ENCODE measurements around the gene PLCH2.

The PLCH2 gene

DNA sequence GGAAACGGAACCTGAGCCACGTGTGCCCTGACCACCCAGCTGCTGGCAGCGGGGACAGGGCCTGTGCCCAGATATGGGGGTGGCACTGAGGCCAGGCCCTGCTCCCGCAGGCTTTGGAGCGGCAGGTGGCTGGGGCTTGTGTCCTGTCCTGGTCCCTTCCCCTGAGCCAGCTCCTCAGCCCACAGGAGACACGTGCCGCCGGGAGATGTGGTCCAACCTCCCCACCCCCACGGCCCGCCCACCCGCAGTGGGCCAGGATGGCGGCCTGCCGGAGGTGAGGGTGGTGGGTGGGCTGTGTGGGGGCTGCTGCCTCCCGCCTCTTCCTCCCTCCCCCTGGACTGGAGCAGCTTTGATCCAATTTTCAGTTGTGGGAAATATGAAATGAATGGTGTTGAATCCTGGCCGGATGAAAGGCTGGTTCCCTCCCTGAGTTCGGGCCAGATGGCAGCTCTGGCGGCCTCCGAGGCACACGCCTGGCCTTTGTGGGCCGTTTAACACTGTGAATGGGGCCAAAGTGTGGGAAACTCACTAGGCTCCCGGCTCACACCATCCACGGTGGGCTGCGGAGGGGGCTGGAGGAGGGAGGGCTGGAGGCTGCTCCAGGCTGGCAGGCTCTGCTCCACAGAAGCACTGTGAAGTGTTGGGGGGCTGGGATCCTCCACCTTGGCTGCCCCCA lies 56.5 kb downstream of the PLCH2 start:
- no peak for DNase-seq

DNA sequence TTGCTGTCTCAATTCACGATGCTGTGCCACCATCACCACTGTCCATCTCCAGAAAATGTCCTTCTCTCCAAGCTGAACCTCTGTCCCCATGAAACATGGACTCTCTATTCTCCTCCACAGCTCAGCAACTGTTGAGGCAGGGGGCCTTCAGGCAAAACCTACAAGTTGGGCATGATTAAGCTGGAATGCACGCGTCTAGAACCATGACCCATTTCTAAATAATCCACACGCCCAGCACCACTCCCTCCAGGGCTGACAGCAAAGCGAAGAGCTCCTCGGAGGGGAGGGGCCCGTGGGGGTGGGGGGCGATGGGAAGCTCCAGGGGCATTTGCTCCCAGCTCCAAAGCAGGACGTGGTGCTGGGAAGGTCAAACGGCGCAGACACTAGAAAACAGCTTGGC lies 57.3 kb downstream of the PLCH2 start:
- DNase-seq: no peak

DNA sequence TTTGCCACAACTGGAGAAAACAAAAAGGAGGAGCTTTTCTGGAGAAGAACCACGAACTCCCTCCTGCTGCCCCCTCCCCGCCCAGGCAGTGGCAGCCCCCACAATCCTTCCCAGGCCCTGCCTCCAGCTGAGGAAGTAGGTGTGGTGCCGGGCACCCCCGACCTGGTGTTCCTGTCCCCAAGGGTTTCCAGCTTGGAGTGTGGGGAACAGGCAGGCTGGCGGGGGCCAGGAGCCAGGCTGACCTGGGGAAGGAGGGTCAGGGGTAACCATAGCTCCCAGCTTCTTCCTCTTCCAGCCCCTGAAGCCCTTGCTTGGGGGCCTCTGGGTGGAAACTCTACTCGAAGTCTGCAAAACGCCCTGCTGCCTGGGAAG lies 58.2 kb downstream of the PLCH2 start:
- DNase-seq: no peak

DNA sequence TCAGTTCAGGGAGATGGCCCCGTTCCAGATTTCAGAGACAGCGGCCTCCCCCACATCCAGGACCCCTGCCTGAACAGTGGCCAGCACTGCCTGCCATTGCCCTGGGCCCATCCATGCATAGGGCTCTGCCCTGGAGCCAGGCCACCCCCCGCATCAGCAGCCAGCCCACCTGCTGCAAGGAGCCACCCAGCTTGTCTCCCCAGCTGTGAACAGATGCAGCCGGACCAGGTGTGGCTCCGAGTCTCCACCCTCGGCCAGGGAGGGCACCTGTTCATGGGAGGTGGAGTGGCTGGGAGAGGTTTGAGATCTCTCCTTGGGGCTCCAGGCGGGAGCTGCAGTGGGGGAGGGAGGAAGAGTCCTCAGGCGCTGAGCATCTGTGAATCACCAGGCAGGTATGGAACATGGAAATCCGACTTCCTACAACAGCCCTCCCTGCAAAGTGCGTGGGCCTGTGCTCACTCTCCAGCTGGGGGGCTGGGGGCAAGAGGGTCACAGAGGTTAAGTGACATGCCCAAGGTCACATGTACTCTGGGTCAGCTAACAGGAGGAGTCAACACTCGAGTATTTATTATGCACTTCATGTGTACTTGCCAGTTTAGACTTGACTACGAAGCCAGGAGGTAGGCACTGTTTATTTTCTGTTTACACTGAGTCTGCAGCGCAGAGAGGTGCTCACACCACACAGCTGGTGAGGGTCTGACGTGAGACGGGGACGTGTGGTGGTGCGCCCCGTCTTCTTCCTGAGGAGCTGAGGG lies 58.8 kb downstream of the PLCH2 start:
- no peak for DNase-seq

DNA sequence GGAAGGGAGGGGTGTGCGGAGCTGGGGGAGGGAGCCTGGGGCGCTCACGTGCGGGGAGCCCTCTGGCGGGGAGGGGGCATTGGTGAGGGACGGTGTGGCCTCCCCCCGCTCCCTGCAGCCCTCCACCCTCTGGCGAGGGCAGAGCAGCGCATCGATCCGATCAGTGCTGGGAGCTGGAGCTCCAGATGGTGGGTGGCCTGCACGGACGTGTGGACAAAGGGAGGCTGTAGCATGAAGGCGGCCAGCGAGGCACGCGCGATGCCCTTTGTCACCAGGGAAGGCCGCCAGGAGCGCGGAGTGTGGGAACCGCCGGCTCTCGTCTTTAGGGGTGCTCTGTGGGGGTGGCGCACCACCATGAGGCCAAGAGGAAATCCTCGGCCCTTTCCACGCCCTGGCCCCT lies 59.4 kb downstream of the PLCH2 start:
- no peak for DNase-seq

DNA sequence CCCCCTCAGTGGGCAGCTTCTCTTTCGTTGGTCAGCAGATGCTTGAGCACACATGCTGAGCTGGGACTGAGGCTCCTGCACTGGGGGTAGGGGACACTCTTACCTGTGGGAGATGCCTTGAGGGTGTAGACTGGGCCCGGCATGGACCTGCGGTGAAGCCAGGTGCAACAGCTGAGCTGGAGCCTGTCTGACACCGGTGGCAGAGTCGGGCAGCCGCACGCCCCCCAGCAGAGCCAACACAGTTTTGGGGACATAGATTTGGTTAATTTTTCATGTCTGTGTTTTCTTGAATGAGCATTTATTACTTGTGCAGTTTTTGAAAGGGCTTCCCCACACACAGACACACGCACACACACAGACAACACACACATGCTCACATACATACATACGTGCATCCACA lies 59.9 kb downstream of the PLCH2 start:
- DNase-seq: no peak

DNA sequence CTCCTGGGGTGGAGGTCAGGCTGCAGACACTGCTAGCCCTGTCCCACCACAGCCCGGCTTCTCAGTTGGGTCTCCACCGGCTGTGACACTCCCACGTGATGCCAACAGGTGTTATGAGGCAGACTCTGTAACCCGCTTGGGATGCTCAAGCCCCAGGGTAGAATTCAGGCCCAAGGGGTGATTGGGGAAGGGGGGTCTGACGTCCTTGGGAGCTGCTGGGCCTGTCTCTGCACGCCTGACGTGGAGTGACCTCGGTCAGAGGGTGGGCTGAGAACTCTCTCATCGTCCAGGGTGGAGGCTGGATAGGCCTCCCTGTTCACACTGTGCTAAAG lies 61.7 kb downstream of the PLCH2 start:
- DNase-seq: no peak

DNA sequence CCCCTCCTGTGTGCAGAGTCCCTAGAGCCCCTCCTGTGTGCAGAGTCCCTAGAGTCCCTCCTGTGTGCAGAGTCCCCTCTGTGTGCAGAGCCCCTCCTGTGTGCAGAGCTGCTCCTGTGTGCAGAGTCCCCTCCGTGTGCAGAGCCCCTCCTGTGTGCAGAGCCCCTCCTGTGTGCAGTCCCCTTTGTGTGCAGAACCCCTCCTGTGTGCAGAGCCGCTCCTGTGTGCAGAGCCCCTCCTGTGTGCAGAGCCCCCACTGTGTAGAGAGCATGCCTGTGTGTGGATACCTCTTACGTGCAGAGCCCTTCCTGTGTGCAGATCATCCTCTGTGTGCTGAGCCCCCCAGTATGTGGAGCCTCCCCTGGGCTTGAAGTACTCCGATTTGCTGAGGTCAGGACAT lies 62.3 kb downstream of the PLCH2 start:
- no peak for DNase-seq

DNA sequence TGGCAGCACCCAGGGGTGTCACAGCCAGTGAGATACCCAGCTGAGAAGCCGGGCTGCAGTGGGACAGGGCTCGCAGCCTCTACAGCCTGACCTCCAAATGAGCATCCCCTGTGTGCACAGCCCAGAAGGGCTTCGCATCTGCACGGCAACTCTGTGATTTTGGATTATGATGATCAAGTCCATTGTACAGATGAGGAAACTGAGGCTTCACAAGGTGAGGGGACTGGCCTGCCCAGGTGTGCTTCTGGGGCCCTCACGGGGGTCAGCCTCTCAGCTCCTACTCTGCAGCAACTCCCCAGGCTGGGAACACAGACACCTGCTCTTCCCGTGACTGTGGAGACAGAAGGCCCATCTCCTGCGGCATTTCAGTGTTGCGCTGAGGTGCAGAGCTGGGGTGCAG lies 62.8 kb downstream of the PLCH2 start:
- DNase-seq: no peak

DNA sequence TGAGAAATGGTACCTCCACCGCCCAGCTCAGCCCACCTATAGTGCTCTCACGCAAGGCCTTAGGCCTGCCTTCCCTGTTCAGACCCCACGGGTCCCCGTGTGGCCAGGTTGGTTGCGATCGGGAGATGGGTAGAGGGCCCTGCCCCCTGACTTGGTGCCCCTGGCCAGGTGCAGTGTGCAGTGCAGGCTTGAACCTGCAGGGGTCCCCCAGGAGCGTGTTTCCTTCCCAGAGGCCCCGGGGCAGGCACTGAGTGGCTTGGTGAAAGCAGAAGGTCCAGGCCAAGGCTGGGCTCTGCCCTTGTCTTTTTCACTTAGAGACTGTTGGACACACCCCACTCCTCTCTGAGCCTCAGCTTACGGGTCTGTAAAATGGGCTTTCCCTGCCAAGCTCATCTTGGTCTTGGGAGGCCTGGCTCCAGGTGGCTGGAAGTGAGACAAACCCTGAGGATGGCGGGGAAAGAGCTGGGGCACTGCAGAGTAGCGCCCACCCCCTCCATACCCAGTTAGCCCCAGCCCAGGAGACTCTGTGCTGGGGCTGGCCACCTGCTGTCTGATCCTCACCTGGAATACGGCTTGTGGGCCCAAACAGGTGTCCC lies 63.3 kb downstream of the PLCH2 start:
- DNase-seq: no peak

DNA sequence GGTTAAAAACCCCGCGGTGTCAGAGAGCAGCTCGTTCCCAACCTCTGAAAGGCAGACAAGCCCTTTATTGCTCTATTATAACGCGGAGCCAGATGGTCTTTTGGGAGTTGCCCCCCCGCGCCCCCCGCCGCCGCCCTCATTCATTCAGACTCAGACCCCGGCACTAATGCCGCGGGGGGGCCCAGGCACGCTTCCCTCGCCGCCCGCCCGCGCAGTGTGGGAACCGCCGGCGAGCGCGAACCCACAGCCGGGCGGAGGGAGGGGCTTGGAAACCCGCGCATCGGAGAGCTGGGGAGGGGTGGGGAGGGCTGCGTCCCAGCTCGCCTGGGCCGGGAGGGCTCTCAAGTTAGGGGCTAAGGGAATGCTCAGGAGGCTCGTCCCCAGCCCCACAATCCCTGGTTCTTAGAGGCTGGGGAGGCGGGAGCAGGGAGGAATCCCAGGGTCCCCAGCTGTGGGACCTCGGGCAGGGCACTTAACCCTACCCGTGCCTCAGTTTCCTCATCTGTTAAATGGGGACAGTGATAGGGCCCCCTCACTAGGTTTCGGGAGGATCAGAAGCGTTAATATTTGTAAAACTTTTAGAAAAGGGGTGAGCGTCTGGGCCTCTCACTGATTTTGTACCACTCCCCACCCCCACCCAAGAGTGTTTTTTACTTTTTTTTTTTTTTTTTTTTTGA lies 64.9 kb downstream of the PLCH2 start:
- no peak for DNase-seq

DNA sequence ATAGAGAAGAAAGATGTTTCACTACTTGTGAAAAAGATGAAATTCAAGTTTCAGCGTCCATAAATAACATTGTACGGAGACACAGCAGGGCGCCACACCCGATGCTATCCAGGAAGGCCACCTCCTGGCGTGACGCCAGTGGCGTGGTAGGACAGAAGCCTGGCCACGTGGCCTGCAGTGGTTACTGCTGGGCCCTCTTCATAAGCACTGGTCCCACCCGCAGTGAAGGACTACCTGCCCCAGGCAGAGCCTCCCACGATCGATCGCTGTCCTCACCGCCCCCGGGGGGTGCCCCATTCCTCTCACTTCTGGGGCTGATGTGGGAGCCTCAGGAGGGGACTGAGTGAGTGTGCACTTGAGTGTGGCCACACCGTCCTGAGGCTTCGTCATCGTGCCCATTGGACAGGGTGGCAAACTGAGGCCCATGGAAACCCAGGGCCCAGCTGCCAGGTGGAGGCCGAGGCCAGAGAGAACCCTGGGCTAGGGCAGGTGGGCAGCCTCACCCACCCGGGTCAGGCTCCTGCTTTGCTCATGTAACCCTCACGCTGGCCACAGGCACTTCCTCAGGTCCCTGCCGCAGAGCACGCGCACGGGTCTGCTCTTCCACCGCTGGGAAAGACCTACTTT lies 65.6 kb downstream of the PLCH2 start:
- no peak for DNase-seq

DNA sequence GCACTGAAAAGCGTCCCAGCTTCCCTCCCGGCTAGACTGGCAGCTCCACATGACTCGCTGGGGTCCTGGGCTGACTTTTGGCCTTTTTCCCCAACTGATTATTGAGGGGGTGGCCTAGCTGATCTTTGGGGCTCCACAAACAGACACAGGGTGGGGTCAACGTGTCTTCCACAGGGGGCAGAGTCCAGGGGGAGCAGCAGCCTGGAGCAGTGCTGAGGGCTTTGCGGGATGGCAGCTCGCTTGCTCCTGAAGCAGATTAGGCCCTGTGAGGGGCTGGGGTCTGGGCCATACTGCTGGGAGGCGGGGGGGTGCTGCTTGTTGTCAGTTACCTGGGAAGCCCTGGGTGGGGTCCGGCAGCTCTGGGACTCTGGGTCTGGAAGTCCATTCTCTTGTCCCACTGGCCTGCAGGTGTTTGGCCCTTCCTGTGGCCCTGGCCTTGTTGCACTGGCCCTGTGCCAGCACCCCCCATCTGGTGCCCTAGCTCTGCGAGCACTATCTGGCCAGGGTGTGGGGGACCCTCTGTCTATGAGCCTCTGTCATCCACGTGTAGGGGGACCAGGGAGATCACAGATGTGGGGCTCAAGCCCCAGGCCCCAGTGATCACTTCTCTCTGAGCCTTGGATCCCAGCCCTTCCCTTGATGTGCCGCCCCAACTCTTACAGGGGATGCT lies 66.3 kb downstream of the PLCH2 start:
- no peak for DNase-seq

DNA sequence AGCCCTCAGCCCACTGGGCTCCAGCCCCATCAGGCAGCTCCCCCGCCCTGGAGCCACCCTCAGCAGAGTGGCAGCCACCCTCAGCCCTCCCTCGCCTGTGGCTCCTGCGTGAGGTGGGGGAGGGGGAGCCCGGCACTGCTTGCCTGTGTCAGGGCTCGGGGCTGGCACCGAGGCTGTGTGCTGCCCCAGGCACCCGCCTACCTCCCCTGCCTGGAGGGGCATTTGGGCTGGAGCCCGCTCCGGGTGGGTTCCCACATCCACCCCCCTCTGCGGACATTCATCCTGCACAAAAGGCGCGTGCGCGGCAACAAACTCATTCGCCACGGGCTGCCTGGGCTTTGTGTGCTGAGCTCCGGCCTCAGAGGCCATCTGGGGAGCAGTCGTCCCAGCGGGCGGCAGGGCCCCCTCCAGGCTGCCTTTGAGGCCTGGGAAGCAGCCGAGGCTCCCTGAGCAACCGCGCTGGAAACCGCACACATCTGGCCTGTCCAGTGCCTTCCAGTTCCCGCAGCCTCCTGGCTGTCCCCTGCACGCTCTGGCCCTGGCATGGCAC lies 67.5 kb downstream of the PLCH2 start:
- DNase-seq: no peak

DNA sequence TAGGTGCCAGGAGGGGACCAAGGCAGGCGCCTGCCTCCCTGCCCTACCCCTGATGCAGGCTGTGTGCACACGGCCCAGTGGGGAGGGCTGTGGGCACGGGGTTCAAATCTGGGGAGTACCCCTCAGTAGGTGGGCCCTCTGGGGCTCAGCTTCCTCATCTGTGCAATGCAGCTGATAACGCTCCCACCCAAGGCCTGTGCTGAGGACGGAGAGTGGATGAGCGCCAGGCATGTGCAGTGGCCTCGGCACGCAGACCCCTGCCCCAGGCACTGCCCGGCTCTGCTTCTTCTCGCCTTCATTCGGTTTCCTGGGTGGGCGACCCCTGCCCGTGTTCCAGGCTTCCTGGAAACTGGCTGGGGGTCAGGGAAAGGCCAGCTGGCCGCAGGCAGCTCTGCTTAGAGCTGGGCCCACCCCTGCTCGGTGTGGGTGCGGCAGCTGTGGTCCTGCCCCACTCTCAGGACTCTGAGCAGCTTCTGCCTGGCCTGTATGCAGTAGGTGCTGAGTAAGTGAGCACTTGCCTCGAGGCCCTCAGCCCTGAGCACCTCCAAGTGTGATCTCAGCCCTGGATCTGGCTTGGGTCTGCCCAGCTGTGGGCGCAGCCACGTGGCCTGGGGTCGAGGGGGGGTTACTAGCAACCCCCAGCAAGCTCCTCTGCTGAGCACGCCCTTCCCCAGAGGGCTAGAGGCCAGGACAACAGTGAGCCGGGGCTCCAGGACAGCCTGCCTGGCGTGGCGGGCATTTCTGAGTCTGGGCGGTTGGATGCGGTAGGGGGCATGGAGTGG lies 68.2 kb downstream of the PLCH2 start:
- DNase-seq: no peak

DNA sequence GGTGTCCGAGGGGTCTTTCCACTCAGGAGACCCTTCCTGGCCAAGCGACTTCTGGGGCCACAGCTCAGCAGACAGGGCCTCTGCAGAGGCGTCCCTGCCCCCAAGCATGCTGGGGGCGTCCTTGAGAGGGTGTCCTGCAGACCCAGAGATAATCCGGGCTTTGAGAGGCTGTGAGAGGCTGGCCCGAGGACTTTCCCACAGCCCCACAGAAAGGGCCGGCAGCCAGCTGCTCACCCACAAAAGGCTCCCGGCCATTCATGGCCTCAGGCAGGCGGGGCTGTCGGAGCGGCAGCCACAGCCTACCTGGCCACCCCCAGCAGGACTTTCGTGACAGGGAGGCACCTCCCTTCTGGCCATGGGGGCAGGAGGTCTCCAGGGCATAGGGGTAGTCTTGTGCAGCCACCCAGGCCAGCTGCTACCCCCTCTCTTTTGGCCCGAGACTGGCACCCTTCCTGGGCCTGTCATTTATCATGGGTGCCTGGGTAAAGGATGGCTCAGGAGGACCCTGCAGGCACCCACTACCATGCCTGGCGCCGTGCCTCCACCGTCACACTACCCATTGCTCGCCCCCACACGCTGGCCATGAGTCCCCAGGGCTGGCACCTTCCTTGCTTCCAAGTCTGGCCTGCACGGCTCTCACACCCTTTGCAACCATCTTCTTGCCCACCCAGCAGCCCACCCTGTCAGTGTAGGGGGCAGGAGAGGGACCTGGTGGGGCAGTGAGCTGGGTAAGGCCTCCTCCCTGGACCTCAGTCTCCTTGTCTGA lies 69.0 kb downstream of the PLCH2 start:
- no peak for DNase-seq

DNA sequence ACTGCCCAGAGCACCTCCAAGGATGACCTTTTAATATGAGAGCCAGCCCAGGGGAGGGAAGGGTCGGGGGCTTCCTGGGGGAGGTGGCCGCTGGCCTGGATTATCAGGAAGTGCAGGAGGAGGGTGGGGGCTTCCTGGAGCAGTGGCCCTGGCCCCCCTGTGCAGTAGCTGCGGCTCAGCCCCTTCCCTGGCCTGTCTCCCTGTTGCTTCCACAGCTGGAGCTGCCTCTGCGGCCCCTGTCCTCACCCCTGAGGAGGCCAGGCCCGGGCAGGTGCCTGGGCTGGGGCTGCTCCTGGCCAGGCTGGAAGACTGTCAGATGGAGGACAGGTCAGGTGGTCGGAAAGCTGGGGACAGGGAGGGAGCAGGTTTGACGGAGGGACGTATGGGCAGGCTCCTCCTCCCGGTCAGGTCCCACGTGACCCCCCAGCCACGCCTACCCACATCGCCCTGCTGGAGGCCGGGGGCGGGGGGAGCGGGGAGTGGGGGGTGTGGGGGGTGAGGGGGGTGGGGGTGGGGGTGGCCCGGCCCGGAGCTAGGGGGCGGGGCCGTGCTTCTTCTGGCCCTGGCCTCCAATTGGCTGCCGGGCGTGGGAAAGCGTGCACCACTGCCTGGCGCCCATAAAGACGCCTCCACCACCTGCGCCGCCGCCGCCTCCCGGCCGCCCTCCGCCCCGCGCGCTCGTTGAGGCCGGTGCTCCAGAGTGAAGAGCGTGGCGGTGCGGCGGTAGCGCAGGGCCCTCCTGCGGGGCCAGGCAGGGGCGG lies 69.8 kb downstream of the PLCH2 start:
- DNase-seq: no peak

DNA sequence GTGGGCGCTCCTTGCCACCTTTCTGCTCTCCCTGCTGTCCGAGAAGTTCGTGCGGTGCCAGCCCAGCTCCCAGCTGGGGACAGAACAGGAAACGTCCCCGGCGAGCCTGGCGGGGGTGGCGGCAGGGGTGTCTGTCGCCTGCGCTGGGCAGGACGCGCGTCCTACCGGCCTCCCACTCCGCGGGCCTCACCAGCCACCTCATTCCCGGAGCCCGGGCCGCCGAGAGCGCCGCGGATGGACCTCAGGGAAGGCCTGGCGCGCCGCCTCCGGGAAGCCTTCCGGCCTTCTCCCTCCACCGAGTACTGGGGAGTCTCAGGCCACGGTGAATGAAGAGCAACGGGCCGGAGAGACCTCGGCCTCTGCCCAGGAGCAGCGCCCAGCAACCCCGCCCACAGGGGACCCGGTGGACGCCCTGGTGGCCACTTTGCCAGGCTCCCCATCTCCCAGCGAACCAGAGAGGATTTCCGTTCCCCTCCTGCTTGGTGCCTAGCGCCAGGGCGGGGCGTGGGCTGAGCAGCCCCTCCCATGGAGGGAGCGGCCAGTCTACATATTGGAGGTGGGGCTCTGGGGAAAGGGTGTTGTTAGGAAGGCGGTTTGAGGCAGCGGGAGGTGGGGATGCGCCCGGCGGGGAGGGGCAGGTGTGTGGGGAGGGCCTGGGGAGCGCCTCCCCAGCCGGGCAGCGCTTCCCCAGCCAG lies 70.6 kb downstream of the PLCH2 start:
- DNase-seq: no peak

DNA sequence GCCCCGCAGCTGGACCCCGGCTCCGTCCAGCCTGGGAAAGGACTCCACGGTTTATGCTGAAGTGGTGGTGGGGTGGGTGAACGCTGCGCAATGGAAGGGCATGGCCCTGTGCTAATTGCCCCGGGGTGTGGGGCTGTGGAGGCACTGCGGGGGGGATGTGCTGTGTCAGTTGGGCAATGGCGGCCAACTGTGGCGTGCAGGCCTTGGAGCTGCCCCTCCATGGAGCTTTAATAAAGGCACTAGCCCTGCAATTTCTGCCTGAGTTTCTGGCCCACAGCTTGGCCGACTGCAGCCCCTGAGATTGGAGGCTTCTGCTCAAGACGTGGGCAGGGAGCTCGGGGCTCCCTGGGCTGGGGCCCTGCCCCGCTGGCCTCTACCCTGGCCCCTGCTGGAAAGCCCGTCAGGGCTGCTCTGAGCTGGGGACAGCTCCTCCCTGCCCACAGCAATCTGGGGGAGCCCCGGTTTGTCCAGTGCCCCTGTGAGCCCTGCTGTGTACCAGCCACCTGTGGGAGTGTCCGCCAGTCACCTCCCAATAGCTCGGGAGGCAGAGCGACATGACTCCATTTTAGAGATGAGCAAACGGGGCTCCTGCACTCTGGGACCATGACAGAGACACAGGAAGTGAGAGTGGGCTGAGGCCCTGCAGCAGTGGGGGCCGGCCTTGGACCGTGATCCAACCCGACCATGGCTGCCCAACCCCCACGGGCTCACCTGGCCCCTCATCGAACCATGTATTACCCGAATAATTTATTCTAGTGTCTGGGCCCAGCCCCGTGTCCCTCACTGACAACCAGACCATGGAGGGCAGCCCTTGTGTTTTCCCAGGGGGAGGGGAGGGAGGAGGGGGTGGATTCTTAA lies 71.3 kb downstream of the PLCH2 start:
- no peak for DNase-seq
